ENCODE measurements around the gene HDLBP. TPM values are rescaled to one million over a fixed set of nuclear protein-coding genes. Genes with fewer than 3 reads are reported as not detected.

HDLBP gene
- total RNA-seq, 2 experiments from 2014 or later = 259 to 266 TPM

DNA sequence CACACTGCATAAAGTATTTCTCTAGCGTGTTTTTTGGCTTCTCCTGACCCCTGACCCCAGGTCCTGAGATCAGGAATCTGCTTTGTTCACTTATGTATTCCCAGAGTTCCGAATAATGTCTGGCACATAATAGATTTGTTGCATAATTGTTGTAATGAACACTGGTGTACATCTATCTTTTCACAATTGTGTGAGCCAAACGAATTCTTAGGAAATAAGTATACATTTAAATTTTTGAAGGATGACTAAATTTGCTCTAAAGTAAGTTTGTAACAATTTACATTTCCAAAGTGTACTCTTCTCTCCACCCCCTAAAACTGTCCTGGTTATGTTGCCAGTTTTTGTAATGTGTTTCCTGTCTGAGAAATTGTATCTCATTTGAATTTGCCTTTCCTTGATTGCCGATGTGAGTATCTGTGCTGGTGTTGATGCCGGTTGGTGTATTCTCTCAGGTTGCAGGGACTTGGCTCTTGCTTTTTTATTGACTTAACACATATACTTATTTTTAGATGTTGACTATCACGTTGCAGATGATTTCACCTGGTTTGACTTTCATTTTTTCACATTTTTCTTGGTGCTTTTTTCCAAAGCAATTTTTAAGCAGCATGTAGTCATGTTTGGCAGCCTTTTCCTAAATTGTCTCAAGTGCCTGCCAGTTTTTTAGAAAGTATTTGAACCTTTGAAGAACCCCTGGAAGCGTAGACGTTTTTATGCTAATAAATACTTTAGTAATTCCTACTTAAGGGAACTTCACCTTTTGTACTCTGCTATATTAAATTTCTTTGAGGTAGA, 24.6 kb upstream of the HDLBP start:
- POLR2A ChIA-PET = interaction anchor here (1.3 kb wide), 1 partner anchor 24 kb away, joined by 3 read pairs; the partner anchor contains the start of gene SEPTIN2
- peak overlapping the region; percentile 63 for H3K27ac Mint-ChIP-seq

GRCh38 chr2:241334813-241335212, 19.3 kb upstream of the HDLBP start:
- CTCF ChIA-PET = no interaction called here

More for the DNA sequence above, 24.6 kb upstream of the HDLBP start:
- Mint-ChIP-seq H3K36me3 (ENCODE audit: low read depth) (peaks cover 58% of the 10 kb centered on the region), H3K4me3 (no peak overlapping the region), H3K27me3 (no peaks in the 10 kb centered on the region), H3K4me1 (ENCODE audit: low read depth) (peaks cover 33% of the 10 kb centered on the region), H3K9me3 (no peaks in the 10 kb centered on the region)
- CTCF ChIA-PET = no interaction called here
- DNase-seq (no peak), ATAC-seq (no peak)
- no peak for TF ChIP-seq CTCF (IDR thresholded peaks at IDR 0.05)
- intact Hi-C loops (cut with micrococcal nuclease) = no loop called here

GRCh38 chr2:241330616-241330981, 15.1 kb upstream of the HDLBP start:
- intact Hi-C loops (cut with micrococcal nuclease) = no loop called here
- no peak overlapping the region for H3K4me3 Mint-ChIP-seq
- POLR2A ChIA-PET = interaction anchor here (0.5 to 2.4 kb wide), 3 partner anchors 11 to 234 kb away, joined by 3 to 8 read pairs (median 5); no protein-coding TSS in a partner anchor
- H3K27ac Mint-ChIP-seq = no peak overlapping the region
- H3K27me3 Mint-ChIP-seq = no peaks in the 10 kb centered on the region
- CTCF ChIA-PET = no interaction called here
- H3K9me3 Mint-ChIP-seq = no peaks in the 10 kb centered on the region
- ATAC-seq (no peak), DNase-seq (no peak)
- peaks cover 10% of the 10 kb centered on the region for H3K4me1 Mint-ChIP-seq (ENCODE audit: low read depth)
- no peak for TF ChIP-seq CTCF (IDR thresholded peaks at IDR 0.05)
- H3K36me3 Mint-ChIP-seq (ENCODE audit: low read depth) = peaks cover 41% of the 10 kb centered on the region

More at GRCh38 chr2:241334813-241335212, 19.3 kb upstream of the HDLBP start:
- Mint-ChIP-seq H3K27ac (no peak overlapping the region), H3K36me3 (ENCODE audit: low read depth) (peaks cover 38% of the 10 kb centered on the region), H3K4me1 (ENCODE audit: low read depth) (peaks cover 24% of the 10 kb centered on the region), H3K27me3 (no peaks in the 10 kb centered on the region), H3K4me3 (no peak overlapping the region), H3K9me3 (no peaks in the 10 kb centered on the region)
- no peak for TF ChIP-seq CTCF (IDR thresholded peaks at IDR 0.05)
- no peak for DNase-seq
- POLR2A ChIA-PET = interaction anchor here (0.8 kb wide), 1 partner anchor 288 kb away, joined by 3 read pairs; no protein-coding TSS in a partner anchor
- ATAC-seq = no peak
- intact Hi-C loops (cut with micrococcal nuclease) = no loop called here

GRCh38 chr2:241329669-241330615, 14.5 kb upstream of the HDLBP start:
- no peak for DNase-seq
- no peak for ATAC-seq
- Mint-ChIP-seq H3K4me3 (no peak overlapping the region), H3K36me3 (ENCODE audit: low read depth) (peaks cover 44% of the 10 kb centered on the region), H3K27me3 (no peaks in the 10 kb centered on the region), H3K27ac (peak overlapping the region; percentile 18), H3K4me1 (ENCODE audit: low read depth) (peaks cover 8% of the 10 kb centered on the region), H3K9me3 (no peaks in the 10 kb centered on the region)
- ChIA-PET POLR2A (interaction anchor here (0.5 to 2.4 kb wide), 3 partner anchors 11 to 233 kb away, joined by 3 to 8 read pairs (median 5); no protein-coding TSS in a partner anchor), CTCF (no interaction called here)
- TF ChIP-seq CTCF (IDR thresholded peaks at IDR 0.05) = no peak
- intact Hi-C loops (cut with micrococcal nuclease) = no loop called here

Measured in activated CD8-positive, alpha-beta T cell treated with anti-CD3 and anti-CD28 coated beads for 36 hours (primary cell).